Measurements from ENCODE around the gene SIRT2. TPM values are rescaled to one million over a fixed set of nuclear protein-coding genes. Genes with fewer than 3 reads are reported as not detected.

Gene SIRT2
- total RNA-seq, 1 experiment from 2014 or later, result 162 TPM

- Histone ChIP-seq H3K27ac (ENCODE audit: low read length) (no peak overlapping the region), H3K4me1 (ENCODE audit: control insufficient read depth, insufficient read depth, low read length) (no peaks in the 10 kb centered on the region), H3K36me3 (ENCODE audit: control insufficient read depth, insufficient read depth, low read length) (no peaks in the 10 kb centered on the region), H3K9me3 (ENCODE audit: control insufficient read depth, insufficient read depth, low read depth, low read length) (no peaks in the 10 kb centered on the region), H3K4me3 (ENCODE audit: low read depth in 2 of 2, low read length in 2 of 2) (no peak overlapping the region), H3K27me3 (ENCODE audit: control insufficient read depth, insufficient read depth, low read length) (no peaks in the 10 kb centered on the region)
- POLR2A ChIA-PET, result interaction anchor here (0.5 kb wide), 1 partner anchor 35 kb away, joined by 3 read pairs; no protein-coding TSS in a partner anchor
- no TSS peak for BruUV-seq (replicated peaks)
- TF ChIP-seq SIN3A (IDR thresholded peaks at IDR 0.05; ENCODE audit: borderline replicate concordance, insufficient read depth, low read depth, low read length) (no peak), REST (IDR thresholded peaks at IDR 0.05; ENCODE audit: insufficient read depth in 1 of 2, low read depth in 2 of 2, low read length in 1 of 2) (peak in 1 of 2 experiments; percentile 29; a peak in 1 of 4 replicates), POLR2AphosphoS5 (IDR thresholded peaks at IDR 0.05; ENCODE audit: low read depth, low read length) (no peak), CTCF (IDR thresholded peaks at IDR 0.05) (no peak)
- intact Hi-C loops (cut with micrococcal nuclease; ENCODE audit: unreplicated experiment) (no loop called here), in situ Hi-C loops (cut with HindIII; ENCODE audit: low pct_unique_long_range_greater_than_20kb, low sequenced_read_pairs) (no loop called here)
- DNase-seq (ENCODE audit: low read depth, low spot score), result no peak
- no peak for ATAC-seq
- CTCF ChIA-PET, result interaction anchor here (0.5 to 1.5 kb wide), 3 partner anchors 14 to 17 kb away, joined by 3 to 7 read pairs (median 3); no protein-coding TSS in a partner anchor
Measured at GRCh38 chr19:38870612-38871011, 28.8 kb downstream of the SIRT2 start.

GRCh38 chr19:38869836-38870607 lies 29.4 kb downstream of the SIRT2 start:
- ATAC-seq (peak; percentile 44), DNase-seq (ENCODE audit: low read depth, low spot score) (no peak)
- Histone ChIP-seq H3K9me3 (ENCODE audit: control insufficient read depth, insufficient read depth, low read depth, low read length) (no peaks in the 10 kb centered on the region), H3K27ac (ENCODE audit: low read length) (no peak overlapping the region), H3K4me1 (ENCODE audit: control insufficient read depth, insufficient read depth, low read length) (no peaks in the 10 kb centered on the region), H3K27me3 (ENCODE audit: control insufficient read depth, insufficient read depth, low read length) (no peaks in the 10 kb centered on the region), H3K36me3 (ENCODE audit: control insufficient read depth, insufficient read depth, low read length) (no peaks in the 10 kb centered on the region), H3K4me3 (ENCODE audit: low read depth in 2 of 2, low read length in 2 of 2) (no peak overlapping the region)
- CTCF ChIA-PET, result interaction anchor here (0.5 to 0.8 kb wide), 2 partner anchors 13 to 16 kb away, joined by 3 read pairs; no protein-coding TSS in a partner anchor
- BruUV-seq (replicated peaks), result no TSS peak
- in situ Hi-C loops (cut with HindIII; ENCODE audit: low pct_unique_long_range_greater_than_20kb, low sequenced_read_pairs), result no loop called here
- no peak for TF ChIP-seq SIN3A (IDR thresholded peaks at IDR 0.05; ENCODE audit: borderline replicate concordance, insufficient read depth, low read depth, low read length)
- TF ChIP-seq REST (IDR thresholded peaks at IDR 0.05; ENCODE audit: insufficient read depth in 1 of 2, low read depth in 2 of 2, low read length in 1 of 2), result no peak
- TF ChIP-seq POLR2AphosphoS5 (IDR thresholded peaks at IDR 0.05; ENCODE audit: low read depth, low read length), result no peak
- TF ChIP-seq CTCF (IDR thresholded peaks at IDR 0.05), result no peak
- TF ChIP-seq TCF7L2 (IDR thresholded peaks at IDR 0.05; ENCODE audit: low read depth, low read length), result no peak
- POLR2A ChIA-PET, result no interaction called here
- intact Hi-C loops (cut with micrococcal nuclease; ENCODE audit: unreplicated experiment), result no loop called here

Data from Panc1 (cell line).